GM18508 (cell line): Measurements from ENCODE around the gene ZCWPW1.

Experiments
- ATAC-seq: cut with Tn5 transposase; IDR thresholded peaks from one replicate; pipeline ENCODE4 v1.9.1; 2021; ENCODE audit warnings: moderate number of reproducible peaks; ENCODE audit not compliant: insufficient read depth, unreplicated experiment

ZCWPW1 gene, protein sequence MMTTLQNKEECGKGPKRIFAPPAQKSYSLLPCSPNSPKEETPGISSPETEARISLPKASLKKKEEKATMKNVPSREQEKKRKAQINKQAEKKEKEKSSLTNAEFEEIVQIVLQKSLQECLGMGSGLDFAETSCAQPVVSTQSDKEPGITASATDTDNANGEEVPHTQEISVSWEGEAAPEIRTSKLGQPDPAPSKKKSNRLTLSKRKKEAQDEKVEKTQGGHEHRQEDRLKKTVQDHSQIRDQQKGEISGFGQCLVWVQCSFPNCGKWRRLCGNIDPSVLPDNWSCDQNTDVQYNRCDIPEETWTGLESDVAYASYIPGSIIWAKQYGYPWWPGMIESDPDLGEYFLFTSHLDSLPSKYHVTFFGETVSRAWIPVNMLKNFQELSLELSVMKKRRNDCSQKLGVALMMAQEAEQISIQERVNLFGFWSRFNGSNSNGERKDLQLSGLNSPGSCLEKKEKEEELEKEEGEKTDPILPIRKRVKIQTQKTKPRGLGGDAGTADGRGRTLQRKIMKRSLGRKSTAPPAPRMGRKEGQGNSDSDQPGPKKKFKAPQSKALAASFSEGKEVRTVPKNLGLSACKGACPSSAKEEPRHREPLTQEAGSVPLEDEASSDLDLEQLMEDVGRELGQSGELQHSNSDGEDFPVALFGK

GRCh38 chr7:100428199-100428966 lies at the start of gene ZCWPW1:
ZCWPW1 (minus strand) TSS chr7:100428703; CDS start chr7:100420649, 8,054 bp downstream.
- no peak for ATAC-seq

GRCh38 chr7:100477871-100478267 lies 49.4 kb upstream of the ZCWPW1 start:
- no peak for ATAC-seq

DNA sequence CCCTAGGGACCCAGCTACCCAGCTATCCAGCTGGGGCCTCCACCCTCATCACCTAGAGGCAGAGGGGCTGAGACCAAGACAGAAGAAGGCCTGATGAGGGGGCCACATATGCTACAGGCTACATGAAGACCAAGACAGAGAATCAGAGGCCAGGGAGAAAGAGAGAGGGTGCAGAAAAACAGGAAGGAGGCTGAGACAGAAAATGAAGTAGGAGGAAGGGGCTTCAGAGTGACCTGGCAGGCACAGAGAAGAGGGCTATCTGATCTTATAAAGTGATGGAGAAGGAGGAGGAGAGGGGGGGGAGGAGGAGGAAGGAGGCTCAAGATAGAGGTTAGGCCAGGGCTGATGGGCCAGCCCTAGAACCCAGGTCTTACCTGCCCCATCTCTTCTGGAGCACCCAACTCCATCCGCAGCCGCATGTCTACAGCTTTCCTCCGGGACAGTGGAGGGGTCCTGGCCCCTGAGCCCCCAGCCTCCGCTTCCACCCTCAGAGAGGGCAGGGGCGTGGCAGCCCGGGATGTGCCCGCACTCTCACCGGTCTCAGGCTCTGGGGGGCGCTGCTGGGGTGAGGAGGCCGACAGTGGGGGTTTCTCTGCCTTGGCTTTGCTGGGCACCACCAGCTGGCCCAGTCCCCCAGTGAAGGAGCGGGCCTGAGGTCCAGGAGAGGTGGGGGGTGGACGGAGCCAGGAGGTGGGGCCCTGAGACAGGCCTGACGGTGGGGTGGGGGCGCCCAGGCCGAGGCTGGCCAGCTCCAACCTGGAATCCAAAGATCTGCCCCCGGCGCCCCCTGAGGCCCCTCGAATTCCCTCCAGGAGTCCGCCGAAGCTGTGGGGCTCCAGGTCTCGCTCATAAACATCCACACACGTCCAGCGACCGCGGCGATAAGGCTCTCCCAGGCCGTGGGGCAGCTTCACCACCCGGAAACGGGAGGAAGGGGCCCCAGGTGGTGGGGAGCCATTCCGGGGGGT lies 48.7 kb upstream of the ZCWPW1 start:
- ATAC-seq = no peak

DNA sequence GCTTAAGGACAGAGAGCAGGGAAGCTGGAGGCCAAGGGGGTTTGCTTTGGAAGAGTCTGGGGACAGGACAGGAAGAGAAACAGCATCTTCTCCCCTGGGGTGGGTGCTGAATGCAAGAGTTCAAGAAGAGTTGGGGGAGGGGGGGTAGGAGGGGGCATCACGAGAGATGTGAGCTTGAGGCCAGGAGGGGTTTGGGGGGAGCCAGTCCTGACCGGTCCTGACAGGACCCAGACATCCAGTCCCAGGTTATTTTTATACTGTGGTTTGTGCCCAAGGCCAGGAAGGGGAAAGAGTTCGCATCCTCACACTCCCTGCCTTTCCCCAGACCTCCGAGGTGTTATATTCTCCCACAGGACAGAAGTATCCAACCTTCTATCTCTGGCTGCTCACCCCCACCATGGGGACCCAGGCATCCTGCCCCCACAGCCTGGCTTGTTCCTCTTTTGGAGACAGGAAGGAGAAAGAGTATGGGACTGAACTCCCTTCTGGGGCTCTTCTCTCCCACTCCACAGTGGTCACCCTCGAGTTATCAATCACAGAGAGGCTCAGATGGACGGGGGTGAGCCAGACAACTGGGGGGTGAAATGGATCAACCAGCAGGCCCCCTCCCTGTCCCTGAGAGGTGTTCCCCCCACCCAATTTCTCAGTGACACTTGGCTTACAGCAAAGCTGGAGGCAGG lies 47.7 kb upstream of the ZCWPW1 start:
- no peak for ATAC-seq

- ATAC-seq = no peak
These were observed 47.0 kb upstream of the ZCWPW1 start for GRCh38 chr7:100475549-100475948.

GRCh38 chr7:100472854-100473499 lies 44.5 kb upstream of the ZCWPW1 start:
- ATAC-seq = no peak

DNA sequence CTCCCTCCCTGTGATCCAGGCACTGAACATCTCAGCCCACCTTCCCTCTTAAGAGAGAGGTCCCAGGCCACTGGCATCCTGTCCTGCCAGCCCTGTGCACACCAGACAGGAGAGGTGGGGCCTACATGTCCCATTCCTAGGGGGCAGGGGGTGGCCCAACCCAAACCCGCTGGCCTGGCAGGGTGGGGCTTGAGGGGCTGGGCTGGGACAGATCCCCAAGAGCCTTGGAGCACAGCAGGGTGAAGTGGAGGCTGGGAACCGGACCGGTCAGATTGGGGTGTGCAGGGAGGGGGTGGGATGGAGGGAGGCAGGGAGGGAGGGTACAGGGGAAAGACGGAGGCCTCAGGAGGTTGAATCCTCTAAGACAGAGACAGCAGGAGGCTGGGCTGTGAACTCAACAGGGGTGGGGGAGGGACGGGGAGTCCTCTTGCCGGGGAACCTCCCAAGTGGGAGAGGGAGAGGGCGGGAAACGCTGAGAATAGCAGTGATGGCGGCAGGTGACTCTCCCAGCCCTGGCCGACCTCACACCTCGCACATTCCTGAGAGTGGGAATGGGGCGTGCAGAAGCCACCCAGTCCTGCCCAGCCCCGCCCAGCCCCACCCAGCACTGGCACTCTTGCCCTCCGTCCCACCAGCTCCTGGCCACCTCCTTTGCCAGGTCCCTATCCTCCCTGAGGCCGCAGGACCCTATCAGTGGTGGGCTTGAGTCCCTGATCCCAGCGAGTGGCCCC lies 43.8 kb upstream of the ZCWPW1 start:
- ATAC-seq = no peak

- no peak for ATAC-seq
These were observed 42.5 kb upstream of the ZCWPW1 start for GRCh38 chr7:100471021-100471420.

DNA sequence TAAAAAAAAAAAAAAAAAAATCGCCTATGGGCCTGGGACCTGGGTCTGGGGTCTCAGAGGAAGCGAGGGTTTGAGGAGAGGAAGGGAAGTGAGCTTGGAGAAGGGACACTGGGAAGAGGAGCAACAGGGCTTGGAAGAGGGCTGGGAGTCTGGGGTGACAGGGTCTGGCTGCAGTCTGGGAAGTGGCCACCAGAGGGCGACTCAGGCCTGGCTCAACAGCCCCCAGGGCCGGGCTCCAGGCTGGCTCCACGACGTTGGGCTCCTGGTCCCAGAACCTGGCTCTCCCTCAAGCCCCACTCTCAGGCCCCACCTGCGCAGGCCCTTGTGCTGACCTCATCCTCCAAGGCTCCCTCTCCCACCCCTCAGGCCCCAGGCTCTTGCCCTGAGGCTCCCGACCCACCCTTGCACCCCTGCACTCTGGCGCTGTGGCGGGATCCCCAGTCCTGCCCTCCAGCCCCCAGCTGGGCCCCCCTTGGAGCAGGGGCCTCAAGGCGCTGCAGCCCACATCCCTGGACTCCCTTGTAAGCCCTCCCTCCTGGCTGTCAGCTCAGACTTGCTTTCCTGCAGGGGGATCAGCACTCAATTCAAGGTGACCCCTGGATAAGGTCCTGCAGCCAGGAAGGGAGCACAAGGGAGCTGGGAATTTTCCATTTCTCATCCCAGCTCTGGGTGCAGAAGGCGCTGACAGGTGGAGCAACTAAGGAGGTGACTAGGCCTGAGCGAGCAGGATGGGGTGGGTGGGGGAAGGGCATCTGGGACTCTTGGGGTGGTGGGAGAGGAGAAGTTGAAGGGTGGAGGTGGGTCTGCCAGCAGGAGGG lies 40.9 kb upstream of the ZCWPW1 start:
- ATAC-seq = no peak

GRCh38 chr7:100467638-100468373 lies 39.3 kb upstream of the ZCWPW1 start:
- no peak for ATAC-seq

DNA sequence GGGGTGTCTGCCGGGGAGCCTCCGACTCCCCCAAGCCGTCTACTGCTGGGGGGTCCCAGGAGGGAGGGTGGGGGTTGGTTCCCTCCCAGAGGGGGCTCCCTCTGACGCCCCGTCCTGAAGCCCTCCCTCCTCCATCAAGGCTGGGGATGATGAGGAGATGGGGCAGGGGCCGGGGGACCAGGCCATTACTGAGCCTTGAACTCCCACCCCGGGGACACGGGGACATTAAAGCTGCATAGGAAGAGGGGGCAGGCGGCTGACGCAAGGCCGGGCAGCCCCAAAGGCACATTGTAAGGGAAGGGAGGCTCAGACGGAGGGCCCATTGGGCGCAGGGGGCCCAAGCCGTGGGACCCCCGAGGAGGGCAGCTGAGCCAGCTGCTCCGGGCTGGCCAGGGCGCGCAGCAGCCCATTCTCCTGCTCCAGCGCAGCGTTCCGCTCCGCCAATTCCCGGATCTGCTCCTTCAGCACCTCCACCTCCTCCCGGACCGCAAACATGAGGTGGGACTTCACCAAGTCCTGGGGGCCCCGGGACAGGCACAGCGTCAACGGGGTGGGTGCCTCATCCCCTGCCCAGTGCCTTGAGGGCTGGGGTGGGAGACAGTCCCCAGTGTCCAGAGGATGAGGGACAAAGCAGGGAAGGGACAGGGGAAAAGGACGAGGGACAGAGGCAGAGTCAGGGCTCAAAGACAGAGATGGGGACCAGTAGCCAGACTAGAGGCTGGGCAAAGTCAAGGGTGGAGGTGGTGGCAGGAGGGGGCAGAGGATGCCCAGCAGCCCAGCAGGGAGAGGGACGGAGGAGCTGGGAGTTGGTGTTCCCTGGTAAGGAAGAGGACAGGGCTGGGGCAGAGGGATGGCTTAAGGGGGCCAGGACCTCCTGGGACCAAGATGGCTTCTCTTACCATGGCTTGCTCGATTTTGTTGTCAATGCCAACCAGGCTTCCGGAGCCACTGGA lies 38.4 kb upstream of the ZCWPW1 start:
- no peak for ATAC-seq

- ATAC-seq = no peak
These were observed 37.3 kb upstream of the ZCWPW1 start for GRCh38 chr7:100465702-100466311.

- no peak for ATAC-seq
These were observed 36.8 kb upstream of the ZCWPW1 start for GRCh38 chr7:100465299-100465698.

DNA sequence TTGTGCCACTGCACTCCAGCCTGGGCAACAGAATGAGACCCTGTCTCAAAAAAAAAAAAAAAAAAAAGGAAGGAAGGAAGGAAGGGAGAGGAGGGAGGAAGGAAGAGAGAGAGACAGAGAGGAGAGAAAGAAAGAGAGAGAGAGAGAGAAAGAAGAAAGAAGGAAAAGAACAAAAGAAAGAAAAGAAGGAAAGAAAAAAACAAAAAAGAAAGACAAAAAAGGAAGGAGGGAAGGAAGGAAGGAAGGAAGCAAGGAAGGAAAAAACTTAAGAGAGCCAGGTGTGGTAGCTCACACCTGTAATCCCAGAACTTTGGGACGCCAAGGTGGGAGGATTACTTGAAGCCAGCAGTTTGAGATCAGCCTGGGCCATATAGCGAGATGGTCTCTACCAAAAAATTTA lies 36.3 kb upstream of the ZCWPW1 start:
- no peak for ATAC-seq

GRCh38 chr7:100464210-100464660 lies 35.7 kb upstream of the ZCWPW1 start, which contains the start of gene SPACDR:
SPACDR (minus strand) TSS chr7:100464260; CDS start chr7:100464025, 235 bp downstream.
- no peak for ATAC-seq
